ENCODE data around the gene AP1M2.
A peak's percentile ranks its signal among the peaks of the same experiment; 100 is the strongest.

Gene AP1M2

DNA sequence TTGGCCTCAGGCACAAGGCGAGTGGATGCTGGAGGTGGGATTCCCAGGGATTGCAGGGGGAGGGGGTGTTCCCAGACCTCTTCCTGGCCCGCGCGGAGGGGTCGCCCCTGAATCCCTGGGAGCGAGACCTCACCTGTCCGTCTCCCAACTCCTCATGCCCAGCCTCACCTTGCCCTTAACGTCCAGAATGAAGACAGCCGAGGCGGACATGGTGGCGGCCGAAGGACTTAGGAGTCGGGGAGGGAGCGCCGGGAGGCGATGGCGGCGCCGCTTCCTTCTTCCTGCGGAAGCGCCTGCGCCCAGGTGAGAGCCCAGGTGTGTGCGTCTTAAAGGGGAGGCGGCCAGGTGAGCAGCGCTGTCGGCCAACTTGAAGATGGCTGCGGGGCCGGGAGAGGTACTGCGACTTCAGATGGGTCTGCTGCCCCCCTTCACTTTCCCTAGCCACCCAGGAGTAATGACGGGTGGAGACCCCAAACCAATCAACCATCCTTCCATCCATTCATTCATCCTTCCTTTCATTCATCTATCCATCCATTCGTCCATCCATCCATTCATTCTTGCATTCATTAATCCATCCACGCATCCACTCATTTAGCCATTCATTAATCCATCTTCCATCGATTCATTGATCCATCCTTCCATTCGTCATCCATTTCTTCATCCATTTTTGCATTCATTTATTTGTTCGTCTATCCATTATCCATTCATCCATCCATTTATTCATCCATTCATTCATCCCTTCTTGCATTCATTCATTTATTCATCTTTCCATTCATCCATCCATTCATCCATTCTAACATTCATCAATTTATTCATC lies at the start of gene AP1M2:
TSS of gene AP1M2 (minus strand) at position 291 of the 817 bp plus-strand sequence. CDS start at position 210, 81 bp downstream.
- no peak for DNase-seq
- in situ Hi-C loops (cut with HindIII; ENCODE audit: low pct_ligation_motif_present, low pct_unique_long_range_greater_than_20kb, low sequenced_read_pairs), result no loop called here

DNA sequence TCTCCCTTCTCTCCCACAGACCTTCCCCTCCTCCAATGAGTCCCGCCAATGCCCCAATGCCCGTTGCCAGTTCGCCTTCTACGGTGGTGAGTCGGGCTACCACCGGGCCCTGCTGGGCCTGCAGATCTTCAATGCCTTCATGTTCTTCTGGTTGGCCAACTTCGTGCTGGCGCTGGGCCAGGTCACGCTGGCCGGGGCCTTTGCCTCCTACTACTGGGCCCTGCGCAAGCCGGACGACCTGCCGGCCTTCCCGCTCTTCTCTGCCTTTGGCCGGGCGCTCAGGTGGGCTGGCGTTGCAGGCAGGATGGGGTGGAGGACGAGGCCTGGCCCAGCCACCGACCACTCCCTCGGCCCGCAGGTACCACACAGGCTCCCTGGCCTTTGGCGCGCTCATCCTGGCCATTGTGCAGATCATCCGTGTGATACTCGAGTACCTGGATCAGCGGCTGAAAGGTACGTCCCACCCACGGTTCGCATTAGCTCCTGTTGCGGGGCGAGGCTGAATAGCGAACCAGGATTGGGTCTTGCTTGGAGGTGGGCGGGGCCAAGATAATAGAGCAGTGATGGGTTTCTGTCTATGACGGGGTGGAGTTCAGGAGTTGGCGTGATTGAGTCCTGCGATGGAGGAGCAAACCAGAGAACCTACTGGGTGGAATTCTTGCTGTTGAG lies 49.3 kb upstream of the AP1M2 start:
- in situ Hi-C loops (cut with HindIII; ENCODE audit: low pct_ligation_motif_present, low pct_unique_long_range_greater_than_20kb, low sequenced_read_pairs), result no loop called here
- DNase-seq, result no peak

DNA sequence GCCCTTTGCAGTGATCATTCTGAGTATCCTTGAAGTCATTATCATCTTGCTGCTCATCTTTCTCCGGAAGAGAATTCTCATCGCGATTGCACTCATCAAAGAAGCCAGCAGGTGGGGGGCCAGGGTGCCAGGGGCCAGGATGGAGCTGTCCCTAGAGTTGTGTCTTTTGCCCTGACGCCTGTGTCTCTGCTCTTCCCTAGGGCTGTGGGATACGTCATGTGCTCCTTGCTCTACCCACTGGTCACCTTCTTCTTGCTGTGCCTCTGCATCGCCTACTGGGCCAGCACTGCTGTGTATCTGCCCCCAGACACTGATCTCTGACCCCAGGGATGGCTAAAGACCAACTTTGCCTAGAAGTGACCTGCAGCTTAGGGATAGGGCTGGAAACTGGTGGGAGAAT lies 47.9 kb upstream of the AP1M2 start:
- DNase-seq, result no peak

DNA sequence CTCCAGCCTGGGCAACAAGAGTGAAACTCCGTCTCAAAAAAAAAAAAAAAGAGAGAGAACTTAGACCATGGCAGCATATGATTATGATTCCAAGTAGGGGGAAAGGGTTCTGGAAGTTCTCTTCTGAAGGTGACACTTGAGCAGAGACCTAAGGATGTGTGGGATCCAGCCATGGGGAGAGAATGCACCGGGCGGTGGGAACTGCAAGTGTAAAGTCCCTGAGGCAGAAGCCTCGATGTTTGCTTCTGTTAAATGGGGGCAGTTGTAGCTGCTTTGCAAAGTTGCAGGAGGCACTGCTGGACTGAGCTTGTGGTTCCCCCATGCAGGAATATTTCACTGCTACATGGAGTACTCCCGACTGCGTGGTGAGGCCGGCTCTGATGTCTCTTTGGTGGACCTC lies 47.3 kb upstream of the AP1M2 start:
- in situ Hi-C loops (cut with HindIII; ENCODE audit: low pct_ligation_motif_present, low pct_unique_long_range_greater_than_20kb, low sequenced_read_pairs), result no loop called here
- DNase-seq, result no peak

More for the DNA sequence above, 47.9 kb upstream of the AP1M2 start:
- in situ Hi-C loops (cut with HindIII; ENCODE audit: low pct_ligation_motif_present, low pct_unique_long_range_greater_than_20kb, low sequenced_read_pairs), result no loop called here

DNA sequence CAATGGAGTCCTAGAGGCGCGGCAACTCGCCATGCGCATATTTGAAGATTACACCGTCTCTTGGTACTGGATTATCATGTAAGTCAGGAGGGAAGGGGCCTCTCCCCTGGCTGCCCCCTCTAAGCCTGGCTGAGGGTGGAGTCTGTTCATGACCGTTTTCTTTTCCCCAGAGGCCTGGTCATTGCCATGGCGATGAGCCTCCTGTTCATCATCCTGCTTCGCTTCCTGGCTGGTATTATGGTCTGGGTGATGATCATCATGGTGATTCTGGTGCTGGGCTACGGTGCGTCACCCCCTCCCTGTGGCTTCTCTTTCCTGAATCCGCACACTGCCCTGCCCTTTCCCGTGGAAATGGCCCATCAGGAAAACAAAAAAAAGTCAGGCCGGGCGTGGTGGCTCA lies 44.8 kb upstream of the AP1M2 start:
- DNase-seq, result no peak
- in situ Hi-C loops (cut with HindIII; ENCODE audit: low pct_ligation_motif_present, low pct_unique_long_range_greater_than_20kb, low sequenced_read_pairs), result no loop called here

DNA sequence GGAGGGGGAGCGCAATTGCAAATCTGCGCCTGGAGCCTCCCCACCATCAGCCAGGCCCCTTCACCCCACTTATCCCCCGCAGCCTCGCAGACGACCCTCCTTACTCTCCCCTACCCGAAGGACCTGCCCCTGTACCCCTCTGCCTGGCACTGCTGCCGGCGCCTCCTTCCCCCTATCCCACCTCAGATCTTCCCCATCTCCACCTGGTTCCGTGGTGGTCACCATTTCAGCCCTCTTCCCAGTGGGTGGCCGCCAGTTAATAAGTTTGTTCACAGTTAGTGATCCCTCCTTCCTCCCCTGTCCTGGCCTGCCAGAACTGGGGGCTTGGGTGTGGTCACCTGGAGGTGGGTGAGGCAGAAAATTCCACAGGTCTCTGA lies 38.6 kb upstream of the AP1M2 start:
- DNase-seq, result no peak
- in situ Hi-C loops (cut with HindIII; ENCODE audit: low pct_ligation_motif_present, low pct_unique_long_range_greater_than_20kb, low sequenced_read_pairs), result no loop called here

DNA sequence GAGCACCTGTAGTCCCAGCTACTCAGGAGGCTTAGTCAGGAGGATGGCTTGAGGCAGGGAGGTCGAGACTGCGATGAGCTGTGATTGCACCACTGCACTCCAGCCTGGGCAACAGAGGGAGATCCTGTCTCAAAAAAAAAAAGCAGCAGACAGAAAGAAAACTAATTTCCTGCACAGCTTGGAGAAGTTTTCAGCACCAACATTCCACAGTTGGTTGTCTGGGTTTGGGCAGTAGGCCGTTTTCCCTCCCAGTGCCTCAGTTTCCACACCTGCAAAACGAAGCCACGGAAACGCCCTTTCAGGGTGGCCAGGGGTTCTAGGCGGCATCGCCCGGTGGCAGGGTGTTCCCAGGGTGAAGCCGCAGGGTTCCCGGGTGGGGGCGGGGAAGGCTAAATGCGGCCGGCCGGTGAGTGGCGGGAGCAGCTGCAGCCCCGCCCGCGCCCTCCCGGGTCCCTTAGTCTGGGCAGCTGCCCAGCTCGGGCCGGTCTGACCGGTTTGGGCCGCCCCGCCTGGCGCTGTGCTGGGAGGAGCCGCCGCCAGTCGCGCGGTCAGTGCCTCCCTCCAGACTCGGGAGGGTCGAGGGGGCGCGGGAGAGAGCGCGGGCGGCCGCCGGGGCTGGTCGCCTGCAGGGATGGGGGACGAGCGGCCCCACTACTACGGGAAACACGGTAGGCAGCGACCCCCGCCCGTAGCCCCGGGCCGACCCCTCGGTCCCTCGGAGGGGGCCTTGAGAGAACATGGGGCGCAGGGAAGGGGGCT lies 38.1 kb upstream of the AP1M2 start, which contains the start of gene SLC44A2:
TSS of gene SLC44A2 (plus strand) at position 551 of the 759 bp plus-strand sequence. CDS start at position 632, 81 bp downstream.
- in situ Hi-C loops (cut with HindIII; ENCODE audit: low pct_ligation_motif_present, low pct_unique_long_range_greater_than_20kb, low sequenced_read_pairs), result no loop called here
- peak; percentile 57 for DNase-seq

DNA sequence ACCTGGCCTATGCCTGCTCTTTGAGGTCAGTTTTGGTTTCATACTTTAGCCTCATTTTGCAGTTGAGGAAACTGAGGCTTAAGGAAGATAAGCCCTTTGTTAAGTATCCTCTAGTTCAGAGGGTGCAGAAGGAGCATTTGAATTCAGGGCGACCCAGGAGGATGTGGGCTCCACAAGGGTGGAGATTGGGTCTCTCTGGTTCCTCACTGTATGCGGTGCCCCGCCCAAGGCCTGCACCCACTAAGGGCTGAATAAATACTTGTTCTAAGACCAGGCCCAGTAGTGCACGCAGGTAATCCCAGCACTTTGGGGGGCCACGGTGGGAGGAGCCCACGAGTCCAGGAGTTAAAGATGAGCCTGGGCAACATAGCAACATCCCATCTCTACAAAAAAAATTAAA lies 37.5 kb upstream of the AP1M2 start:
- in situ Hi-C loops (cut with HindIII; ENCODE audit: low pct_ligation_motif_present, low pct_unique_long_range_greater_than_20kb, low sequenced_read_pairs), result no loop called here
- no peak for DNase-seq

DNA sequence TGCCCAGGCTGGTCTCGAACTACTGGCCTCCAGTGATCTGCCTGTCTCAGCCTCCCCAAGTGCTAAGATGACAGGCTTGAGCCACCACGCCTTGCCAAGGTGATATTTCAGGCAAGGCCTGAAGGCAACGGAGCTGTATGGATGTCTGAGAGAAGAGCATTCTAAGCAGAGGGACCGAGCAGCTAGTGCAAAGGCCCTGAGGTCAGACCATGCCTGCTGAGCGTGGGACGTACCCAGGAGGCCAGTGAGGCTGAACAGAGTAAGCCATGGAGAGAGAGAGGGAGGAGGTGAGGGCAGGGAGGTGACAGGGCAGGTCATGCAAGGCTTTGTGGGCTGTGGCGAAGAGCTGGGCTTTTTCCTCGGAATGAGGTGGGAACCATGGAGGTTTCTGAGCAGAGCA lies 34.9 kb upstream of the AP1M2 start:
- in situ Hi-C loops (cut with HindIII; ENCODE audit: low pct_ligation_motif_present, low pct_unique_long_range_greater_than_20kb, low sequenced_read_pairs), result no loop called here
- no peak for DNase-seq

DNA sequence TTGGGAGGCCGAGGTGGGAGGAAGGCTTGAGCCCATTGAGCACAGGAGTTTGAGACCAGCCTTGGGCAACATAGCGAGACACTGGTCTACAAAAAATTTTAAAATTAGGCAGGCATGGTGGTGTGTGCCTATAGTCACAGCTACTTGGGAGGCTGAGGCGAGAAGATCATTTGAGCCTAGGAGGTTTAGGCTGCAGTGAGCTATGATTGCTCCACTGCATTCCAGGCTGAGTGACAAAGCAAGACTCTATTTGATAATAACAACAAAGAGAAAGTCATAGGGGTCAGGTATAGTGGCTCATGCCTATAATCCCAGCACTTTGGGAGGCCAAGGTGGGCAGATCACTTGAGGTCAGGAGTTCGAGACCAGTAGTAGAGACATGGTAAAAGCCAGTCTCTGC lies 33.7 kb upstream of the AP1M2 start:
- in situ Hi-C loops (cut with HindIII; ENCODE audit: low pct_ligation_motif_present, low pct_unique_long_range_greater_than_20kb, low sequenced_read_pairs), result no loop called here
- DNase-seq, result no peak

DNA sequence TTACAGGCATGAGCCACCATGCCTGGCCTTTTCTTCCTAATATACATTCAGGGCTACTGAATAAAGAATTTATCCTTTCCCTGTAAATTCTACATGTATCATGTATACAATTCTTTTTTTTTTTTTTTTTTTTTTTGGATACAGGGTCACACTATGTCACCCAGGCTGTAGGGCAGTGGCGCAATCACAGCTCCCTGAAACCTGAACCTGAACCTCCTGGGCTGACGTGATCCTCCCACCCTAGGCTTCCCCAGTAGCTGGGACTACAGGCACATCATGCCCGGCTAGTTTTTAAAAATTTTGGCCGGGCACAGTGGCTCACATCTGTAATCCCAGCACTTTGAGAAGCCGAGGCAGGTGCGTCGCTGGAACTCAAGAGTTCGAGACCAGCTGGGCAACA lies 31.7 kb upstream of the AP1M2 start:
- in situ Hi-C loops (cut with HindIII; ENCODE audit: low pct_ligation_motif_present, low pct_unique_long_range_greater_than_20kb, low sequenced_read_pairs), result no loop called here
- DNase-seq, result no peak

DNA sequence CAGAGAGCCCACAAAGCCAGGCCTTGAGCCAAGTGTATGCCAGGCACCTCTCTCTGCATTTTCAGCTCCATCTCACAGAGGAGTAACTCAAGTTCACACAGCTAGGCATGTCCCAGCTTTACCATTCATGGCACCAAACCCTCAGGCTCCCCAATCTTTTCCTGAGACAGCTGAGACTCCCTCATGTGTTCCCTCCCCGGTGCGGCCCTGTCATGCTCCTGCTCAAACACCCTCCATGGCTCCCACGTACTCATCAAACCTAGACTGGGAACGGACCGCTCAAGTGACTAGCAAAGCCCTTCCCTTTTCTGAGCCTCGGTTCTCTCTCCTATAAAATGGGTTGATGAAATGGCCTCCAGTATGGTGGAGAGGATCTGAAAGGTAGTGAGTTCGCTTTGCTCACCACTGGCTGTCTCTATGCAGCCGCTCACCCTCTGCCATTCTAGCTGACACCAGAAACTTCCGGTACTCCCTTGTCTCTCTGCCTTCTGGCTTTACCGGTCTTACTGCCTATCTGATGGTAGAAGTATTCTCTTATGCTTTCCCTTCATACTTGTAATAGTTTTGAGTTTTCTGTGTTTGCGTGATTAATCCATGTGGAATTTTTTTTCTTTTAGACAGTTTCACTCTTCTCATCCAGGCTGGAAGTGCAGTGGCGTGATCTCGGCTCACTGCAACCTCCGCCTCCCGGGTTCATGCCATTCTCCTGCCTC lies 30.5 kb upstream of the AP1M2 start:
- in situ Hi-C loops (cut with HindIII; ENCODE audit: low pct_ligation_motif_present, low pct_unique_long_range_greater_than_20kb, low sequenced_read_pairs), result no loop called here
- no peak for DNase-seq

DNA sequence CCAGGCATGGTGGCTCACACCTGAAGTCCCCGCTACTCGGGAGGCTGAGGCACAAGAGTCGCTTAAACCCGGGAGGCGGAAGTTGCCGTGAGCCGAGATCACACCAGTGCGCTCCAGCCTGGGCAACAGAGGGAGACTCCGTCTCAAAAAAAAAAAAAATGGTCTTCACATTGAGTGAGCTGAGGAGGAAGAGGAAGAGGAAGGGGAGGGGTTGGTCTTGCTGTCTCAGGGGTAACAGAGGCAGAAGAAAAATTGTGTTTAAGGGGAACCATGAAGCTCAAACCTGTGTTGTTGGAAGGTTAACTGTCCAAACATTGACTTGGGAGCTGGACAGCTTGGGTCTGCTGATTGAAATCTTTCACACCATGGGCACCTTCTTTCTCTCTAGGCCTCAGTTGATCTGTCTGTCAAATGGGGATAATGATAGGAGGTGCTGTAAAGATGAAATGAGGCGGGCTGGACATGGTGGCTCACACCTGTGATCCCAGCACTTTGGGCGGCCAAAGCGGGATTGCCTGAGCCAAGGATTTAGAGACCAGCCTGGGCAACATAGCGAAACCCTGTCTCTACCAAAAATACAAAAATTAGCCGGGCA lies 28.4 kb upstream of the AP1M2 start:
- in situ Hi-C loops (cut with HindIII; ENCODE audit: low pct_ligation_motif_present, low pct_unique_long_range_greater_than_20kb, low sequenced_read_pairs), result no loop called here
- DNase-seq, result no peak

DNA sequence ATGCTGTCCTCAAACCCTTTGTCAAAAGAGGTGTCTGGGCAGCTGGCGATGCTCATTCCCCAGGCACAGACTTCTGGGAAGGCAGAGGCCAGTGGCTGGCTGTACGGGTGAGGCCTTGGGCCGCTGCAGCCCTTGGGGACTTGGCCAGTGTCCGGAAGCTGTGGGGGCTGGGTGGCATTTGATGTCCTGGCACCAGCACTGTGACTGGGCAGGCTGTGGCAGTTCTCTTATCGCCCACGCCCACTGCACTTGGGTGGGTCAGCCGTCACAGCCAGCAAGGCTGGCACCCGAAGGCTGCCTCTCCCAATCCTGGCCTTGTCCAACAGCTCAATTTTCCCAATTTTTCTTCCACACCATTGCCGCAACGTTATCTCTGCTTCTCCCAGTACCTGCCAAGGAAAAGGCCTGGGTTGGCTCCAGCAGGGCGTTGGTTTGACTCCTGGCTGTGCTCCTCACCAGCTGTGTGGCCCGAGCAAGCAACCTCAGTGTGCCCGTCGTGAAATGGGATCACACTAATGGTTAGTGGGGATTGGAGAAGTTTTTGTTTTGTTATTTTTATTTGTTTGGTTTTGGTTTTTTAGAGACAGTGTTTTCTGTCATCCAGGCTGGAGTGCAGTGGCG lies 25.5 kb upstream of the AP1M2 start:
- in situ Hi-C loops (cut with HindIII; ENCODE audit: low pct_ligation_motif_present, low pct_unique_long_range_greater_than_20kb, low sequenced_read_pairs), result no loop called here
- no peak for DNase-seq

DNA sequence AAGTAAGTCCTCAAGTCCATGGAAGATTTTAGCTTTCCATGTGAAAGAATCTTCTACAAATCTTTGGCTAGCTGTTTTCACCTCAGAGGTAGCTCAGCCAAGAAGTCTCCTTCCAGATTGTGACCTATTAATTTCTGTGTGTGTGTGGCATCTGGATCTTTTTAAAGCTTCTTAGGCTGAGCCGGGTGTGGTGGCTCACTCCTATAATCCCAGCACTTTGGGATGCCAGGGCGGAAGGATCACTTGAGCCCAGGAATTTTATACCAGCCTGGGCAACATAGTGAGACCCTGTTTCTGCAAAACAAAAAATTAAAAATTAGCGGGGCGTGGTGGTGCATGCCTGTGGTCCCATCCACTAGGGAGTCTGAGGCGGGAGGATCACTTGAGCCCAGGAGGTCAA lies 24.8 kb upstream of the AP1M2 start:
- in situ Hi-C loops (cut with HindIII; ENCODE audit: low pct_ligation_motif_present, low pct_unique_long_range_greater_than_20kb, low sequenced_read_pairs), result no loop called here
- DNase-seq, result no peak

DNA sequence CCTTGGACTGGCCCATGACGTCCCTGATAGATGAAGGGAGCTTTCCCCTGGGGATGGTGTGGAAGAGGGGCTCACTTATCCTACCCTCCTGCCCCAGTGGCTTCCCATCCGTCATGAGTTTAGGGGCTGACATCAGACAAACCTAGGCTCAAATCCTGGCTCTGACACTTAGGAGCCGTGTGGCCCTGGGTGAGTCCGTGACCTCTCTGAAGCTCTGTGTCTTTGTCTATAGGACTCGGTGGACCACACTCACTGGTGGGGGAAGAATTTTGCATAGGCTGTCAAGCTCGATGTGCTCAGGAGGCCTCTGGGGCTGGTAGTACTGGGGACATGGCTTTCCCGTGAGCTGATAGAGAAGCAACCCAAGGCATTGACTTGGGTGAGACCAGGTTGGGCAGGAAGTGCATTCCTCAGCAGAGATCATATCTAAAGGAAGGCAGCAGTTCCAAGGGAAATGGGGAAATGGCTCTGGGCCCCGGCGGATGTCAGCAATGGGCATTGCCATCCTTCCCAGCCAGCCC lies 17.4 kb upstream of the AP1M2 start:
- in situ Hi-C loops (cut with HindIII; ENCODE audit: low pct_ligation_motif_present, low pct_unique_long_range_greater_than_20kb, low sequenced_read_pairs), result no loop called here
- no peak for DNase-seq

DNA sequence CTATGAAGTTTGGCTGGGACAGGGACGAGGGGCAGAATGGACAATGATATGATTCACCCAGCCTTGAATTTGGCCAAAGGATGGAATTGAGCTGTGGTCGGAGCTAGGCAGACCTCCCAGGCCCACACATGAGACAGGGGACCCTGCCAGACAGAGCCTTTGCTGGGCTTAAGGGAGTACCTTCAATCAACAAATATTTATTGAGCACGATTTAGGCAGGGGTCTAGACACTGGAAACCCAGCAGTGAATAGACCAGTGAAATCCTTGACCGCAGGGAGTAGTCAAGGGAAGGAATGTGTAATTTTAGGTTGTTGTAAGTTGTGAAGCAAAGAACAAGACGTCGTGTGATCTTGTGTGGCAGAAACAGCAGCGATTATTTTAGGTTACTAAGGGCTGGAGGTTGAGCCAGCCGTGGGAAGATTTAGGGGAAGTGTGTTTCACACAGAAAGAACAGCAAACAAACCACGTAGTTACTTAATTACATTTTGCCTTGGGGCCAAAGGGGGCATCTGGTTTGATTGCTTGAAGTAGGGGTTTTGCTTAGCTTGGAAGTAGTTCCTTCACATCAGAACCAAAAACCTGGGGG lies 16.9 kb upstream of the AP1M2 start:
- no peak for DNase-seq
- in situ Hi-C loops (cut with HindIII; ENCODE audit: low pct_ligation_motif_present, low pct_unique_long_range_greater_than_20kb, low sequenced_read_pairs), result no loop called here

Data from ACHN (cell line).